HG02840 (cell line): Measurements from ENCODE around the gene IGLL5.

Source experiments
- ATAC-seq: cut with Tn5 transposase; IDR thresholded peaks from one replicate; pipeline ENCODE4 v1.9.1; 2021; ENCODE audit warnings: mild to moderate bottlenecking, moderate library complexity, moderate number of reproducible peaks; ENCODE audit not compliant: unreplicated experiment, low FRiP score

The IGLL5 gene

GRCh38 chr22:22925146-22925804 is 37.7 kb downstream of the IGLL5 start:
- ATAC-seq = no peak

- no peak for ATAC-seq
Observed at GRCh38 chr22:22925805-22926369, 38.3 kb downstream of the IGLL5 start.

GRCh38 chr22:22926370-22927195 is 39.0 kb downstream of the IGLL5 start:
- ATAC-seq = no peak

- no peak for ATAC-seq
Observed at GRCh38 chr22:22927196-22927887, 39.7 kb downstream of the IGLL5 start.

DNA sequence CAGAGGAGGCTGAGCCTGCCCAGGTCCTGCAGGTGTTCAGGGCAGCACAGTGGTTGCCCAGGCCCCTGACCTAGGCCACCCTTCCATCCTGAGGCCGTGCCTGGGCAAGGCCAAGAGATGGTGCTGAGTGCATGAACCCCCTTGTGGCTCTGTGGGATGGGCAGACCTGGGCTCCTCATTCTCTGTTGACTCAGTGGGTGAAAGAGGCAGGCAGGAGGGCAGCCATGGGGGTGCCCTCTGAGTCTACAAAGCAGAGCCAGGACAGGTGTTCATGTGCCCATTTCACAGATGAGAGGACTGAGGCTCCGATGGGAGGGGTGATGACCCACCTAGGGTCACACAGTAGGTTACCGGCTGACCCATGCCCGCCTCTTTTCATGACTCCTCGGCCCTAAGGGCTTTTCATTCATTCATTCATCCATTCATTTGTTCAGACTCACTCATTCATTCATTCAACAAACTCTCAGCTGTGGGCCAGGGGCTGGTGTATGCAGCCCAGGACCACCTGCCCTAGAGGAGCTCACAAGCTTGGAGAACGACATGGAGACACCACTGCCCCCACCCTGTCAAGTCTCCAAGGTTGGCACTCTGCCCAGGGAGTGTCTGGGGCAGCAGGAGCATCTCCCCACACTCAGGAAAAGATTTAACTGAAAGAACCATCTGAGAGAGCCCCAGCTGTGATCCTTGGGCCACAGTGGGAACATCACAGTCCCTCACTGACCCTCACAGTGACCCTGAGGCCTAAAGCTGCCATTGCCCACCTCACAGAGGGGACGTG is 40.5 kb downstream of the IGLL5 start:
- ATAC-seq = no peak

DNA sequence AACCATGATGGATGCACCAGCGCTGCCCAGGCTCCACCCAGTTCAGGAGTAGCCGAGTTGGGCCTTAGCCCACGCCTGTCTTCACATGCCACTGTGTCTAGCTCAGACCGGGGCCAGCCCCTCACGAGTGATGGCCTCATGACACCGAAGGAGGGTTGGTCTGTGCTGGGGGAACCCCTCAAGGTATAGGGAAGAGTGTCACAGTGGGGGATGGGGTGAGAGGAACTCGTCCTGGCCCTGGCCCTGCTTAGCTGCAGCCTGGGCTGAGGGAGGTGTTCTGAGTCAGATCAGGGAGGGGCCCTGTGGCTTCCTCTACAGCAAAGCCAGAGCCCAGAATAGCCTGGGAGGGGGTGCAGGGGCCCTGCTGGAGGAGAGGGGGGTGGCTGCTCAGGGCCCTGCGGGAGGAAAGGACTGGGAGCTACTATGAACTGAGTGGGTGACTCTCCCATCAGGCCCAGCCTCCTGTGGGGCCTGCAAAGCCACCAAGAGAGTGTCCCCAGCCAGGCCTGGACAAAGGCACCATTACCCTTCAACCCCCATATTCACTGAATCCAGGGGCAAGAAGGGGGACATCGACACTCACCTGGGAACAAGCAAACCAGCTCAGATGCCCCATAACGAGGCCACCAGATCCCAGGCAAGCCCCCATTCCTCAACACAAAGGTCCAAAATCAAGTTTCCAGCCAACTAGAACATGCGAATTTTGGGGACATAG is 41.2 kb downstream of the IGLL5 start:
- peak; percentile 63 for ATAC-seq

DNA sequence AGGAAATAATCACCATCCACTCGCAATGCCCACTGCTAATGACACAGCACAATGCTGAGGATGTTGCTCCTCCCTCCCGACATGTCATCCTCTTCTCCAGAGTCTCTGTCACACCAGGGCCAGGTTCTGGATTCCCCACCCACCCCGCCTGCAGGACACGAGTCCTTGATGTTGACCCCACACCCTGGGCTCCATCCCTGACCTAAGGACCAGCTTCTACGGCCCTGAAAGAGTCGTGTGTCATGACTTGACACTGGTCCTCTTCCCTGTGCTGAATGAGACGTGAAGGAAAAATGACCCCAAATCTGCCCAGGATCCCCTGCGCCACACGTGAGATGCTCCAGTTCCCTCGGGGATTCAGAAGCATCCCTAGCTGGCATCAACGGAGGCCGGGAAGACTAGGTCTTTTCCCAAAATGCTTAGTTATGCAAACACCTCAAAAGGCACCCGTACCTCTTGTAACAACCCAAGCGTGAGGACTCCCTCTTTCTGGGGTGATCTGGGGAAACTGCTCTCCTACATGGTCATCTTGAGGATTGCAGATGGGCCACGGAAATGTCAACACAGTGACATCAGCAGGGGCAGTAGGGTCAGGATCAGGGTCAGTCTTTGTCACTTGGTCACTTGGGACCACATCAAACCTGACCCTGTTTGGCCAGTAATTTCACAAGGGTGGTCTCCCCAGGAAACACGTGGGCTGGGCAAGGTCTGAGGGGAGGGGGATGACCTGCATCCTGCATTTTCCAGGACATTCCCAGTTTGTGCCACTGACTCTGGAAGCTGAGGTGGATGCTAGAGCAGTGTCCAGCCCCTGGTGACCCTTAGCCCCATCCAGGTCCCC is 42.0 kb downstream of the IGLL5 start:
- ATAC-seq = no peak

DNA sequence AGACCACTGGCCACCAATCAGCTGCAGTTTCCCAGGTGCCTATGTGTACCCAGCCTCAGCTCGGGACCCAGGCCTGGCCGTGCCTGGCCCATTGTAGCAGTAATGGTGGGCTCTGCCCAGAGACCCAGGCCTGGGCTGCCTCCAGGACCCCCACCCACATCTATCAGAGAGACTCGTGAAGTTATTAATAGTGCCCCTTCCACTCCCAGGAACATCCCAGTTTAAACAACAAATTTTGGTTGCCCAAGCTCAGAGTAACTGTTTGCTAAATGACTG is 42.5 kb downstream of the IGLL5 start:
- ATAC-seq = no peak

DNA sequence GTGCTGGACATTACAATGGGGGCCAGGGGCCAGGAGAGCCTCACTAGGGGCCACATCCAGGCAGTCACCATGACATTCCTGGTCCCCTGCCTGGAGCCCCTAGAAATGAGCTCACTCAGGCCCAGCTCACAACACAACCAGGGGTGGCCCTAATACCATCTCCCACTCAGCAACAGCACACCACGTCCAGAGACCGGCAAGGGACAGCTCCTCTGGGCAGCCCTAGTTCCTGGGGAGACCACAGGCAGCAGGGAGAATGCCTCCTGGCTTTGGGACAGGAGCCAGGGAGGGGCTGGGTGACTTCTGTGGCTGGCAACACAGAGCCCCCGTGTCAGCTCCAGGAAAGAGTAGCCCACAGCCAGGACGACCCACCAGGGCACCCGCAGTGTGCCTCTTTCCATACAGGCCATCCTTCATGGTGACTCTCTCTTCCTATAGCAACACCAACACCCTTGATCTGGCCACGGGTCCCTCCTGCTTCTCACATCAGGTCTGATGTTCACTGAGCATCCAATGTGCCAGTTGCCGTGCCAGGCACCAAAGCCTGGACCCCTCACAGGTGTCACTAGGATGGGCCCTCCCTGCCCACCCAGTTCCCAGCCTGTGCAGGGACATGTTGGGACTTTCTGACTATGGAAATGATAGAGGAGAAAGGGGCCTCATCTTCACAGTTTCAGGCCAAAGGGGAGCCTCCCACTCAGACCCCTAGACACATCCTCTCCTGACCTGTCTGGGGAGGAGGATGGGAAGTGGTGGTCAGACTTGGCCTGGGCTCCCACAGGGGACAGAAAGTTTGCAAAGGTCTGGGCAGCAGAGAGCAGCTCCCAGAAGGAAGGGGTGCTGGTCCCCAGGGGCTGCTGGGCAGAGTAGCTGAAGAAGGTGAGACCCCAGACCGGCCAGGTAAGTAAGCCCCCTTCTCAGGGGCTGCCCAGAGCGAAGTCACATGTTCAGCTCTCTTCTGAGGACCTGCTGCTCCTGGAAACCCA is 43.2 kb downstream of the IGLL5 start:
- ATAC-seq = no peak

GRCh38 chr22:22931557-22932270 is 44.1 kb downstream of the IGLL5 start:
- ATAC-seq = no peak

- ATAC-seq = no peak
Observed at GRCh38 chr22:22932512-22932941, 44.9 kb downstream of the IGLL5 start.

DNA sequence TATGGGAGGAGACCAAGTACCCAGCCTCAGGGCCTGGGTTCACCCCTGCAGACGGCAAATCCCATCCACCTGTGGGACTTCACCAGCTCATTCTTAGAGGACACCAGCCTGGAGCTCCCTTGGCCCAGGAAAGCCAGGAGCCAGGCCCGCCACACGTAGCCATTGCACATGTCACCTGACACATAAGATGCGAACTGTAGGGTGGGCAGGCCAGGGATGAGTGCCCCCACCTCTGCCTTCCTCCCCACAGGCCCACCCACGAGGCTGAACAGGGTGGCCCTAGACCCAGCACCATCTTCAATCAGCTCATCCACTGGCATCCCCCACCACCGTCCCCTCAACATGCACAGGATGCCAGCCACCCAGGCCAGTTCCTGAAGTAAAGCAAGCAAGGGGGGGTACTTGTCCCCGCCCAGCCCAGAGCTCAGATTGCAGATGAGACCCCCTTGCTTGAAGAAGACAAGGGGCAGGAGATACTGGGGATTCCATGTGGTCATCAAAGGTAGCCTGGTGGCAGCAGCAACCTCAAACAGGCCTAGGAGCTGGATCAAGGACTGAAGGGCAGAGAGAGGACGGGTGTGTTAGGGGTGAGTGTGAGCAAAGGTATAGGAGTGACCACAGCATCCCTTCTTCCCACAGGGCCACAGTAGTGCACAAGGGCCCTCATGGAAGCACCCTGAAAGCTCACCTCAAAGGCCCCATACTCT is 45.6 kb downstream of the IGLL5 start:
- ATAC-seq = no peak

GRCh38 chr22:22933807-22934542 is 46.4 kb downstream of the IGLL5 start:
- ATAC-seq = no peak

DNA sequence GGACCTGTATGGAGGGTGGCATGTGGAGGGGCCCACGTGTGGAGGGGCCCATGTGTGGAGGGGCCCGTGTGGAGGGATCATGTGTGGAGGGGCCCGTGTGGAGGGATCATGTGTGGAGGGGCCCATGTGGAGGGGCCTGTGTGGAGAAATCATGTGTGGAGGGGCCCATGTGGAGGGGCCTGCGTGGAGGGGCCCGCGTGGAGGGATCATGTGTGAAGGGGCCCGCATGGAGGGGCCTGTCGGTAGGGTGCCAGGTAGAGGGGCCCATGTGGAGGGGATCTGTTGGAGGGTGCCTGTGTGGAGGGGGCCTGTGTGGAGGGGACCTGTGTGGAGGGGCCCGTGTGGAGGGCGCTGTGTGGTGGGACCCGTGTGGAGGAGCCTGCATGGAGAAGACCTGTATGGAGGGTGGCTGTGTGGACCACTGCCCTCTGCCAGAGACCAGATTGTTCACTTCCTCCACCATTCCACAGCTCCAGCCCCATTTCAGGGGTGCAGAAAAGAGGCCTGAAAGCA is 47.0 kb downstream of the IGLL5 start:
- no peak for ATAC-seq

DNA sequence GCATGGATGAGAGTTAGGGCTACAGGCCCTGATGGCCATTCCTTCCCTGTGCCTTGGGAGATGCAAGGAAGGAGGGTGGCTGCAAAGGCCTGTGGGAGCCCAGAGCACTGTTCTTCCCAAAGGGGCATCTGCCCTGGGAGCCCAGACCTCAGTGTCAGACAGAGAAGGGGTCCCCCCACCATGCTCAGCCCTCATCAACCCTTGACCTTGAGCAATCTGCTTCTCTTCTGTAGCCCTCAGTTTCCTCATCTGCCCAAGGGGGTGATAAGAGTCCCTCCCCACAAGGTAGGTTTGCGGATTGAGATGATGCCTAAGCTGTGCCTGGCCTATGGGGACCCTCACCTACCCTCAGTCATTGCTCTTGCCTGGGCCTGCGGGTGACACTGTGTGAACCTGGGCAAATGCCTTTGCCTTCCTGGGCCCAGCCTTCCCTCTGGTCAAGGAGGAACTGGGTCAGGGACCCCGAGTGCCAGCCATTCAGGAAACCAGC is 47.5 kb downstream of the IGLL5 start:
- ATAC-seq = peak; percentile 29
